ENCODE results near the gene DLAT.

GRCh38 chr11:112049777-112050176 is 24.6 kb downstream of the DLAT start:
- TF ChIP-seq, protein P1, sequence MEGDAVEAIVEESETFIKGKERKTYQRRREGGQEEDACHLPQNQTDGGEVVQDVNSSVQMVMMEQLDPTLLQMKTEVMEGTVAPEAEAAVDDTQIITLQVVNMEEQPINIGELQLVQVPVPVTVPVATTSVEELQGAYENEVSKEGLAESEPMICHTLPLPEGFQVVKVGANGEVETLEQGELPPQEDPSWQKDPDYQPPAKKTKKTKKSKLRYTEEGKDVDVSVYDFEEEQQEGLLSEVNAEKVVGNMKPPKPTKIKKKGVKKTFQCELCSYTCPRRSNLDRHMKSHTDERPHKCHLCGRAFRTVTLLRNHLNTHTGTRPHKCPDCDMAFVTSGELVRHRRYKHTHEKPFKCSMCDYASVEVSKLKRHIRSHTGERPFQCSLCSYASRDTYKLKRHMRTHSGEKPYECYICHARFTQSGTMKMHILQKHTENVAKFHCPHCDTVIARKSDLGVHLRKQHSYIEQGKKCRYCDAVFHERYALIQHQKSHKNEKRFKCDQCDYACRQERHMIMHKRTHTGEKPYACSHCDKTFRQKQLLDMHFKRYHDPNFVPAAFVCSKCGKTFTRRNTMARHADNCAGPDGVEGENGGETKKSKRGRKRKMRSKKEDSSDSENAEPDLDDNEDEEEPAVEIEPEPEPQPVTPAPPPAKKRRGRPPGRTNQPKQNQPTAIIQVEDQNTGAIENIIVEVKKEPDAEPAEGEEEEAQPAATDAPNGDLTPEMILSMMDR (IDR thresholded peaks at IDR 0.05; ENCODE audit: low read depth, low read length), result no peak
- TF ChIP-seq POLR2A (IDR thresholded peaks at IDR 0.05; ENCODE audit: extremely low read depth, insufficient read length) (no peak), MYC (IDR thresholded peaks at IDR 0.05; ENCODE audit: low read depth, low read length) (no peak)
